NCI-H146 (cell line): ENCODE data around the gene AURKA.

Source experiments
- DNase-seq: peaks from one replicate; lab custom pipeline; 2025; lab: John Stamatoyannopoulos, UW

Gene AURKA

GRCh38 chr20:56392132-56392880 lies at the start of gene AURKA, which contains the start of gene CSTF1:
Gene AURKA, minus strand, starts transcription at chr20:56392215. Its CDS starts 4,018 bp downstream, at chr20:56388197.
Gene CSTF1, plus strand, starts transcription at chr20:56392645. Its CDS starts 2,908 bp downstream, at chr20:56395553.
- peak; percentile 100 for DNase-seq

DNA sequence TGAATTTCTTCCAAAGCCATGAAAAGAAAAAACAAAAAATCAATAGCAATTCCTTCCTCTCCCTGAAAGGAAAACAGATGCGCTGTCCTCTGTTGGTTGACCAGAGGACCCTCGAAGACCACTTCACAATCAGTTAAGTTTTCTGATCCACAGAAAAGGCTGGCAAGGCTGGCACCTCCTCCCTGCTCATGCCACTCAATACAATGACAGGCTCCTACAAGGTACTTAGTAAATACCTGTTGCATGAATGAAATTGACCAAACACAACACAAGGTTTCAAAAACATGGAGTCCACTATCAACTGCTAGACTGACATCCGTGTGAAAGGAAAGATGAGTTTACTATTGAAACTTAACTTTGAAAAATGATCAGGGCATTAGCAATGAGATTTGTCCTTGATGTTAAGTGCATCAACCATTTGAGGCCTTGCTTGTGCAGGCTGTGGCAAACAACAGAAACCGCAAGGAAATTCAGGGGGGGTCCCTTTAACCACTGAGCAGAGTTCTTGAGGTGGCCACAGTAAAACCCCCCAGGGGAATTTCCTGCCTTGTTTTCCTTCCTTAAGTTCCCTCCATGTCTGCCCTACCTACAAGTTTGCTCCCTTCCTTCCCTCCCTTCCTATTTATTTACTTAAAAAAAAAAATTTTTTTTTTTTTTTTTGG lies 48.5 kb upstream of the AURKA start:
- DNase-seq: no peak

DNA sequence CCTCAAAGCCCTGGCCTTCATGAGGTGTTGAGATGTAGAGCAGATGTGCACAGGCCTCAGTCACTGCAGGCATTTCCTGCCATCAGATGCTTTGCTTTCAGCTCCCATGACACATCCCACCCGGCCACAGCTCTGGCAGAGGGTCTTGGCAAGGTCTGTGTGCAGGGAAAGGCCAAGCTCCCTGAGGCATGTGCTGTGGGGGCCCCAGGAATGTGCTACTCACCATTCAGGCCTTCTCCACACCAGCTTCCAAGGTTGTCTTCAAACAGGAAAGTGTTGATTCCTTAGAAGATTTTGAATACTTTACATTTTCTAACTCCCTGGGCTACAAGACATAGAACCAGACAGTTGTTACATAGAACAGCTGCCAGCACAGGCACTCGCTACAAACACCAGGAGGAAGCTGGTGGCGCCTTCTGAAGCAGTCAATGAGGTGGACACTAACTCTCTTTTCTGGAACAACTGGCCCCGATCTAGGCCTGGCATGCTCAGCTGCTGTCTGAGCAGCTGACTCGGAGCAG lies 47.8 kb upstream of the AURKA start:
- DNase-seq: no peak

DNA sequence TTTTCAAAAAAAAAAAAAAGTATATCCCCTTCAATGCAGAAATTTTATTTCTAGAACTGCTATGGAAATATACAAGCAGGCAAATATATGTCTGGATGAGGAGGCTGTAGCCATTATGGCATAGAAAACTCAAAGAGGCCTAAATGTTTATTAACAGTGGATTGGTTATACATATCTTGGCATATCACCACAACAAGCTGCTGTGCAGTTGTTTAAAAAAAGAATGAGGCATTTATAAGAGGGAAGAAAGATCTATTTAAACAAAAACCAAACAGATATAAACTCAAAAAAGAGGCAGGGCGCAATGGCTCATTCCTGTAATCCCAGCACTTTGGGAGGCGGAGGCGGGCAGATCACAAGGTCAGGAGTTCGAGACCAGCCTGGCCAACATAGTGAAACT lies 46.3 kb upstream of the AURKA start:
- no peak for DNase-seq

- DNase-seq: no peak
These were observed 45.4 kb upstream of the AURKA start for GRCh38 chr20:56437196-56437960.

GRCh38 chr20:56433880-56434255 lies 41.9 kb upstream of the AURKA start:
- DNase-seq: no peak

- DNase-seq: no peak
These were observed 41.3 kb upstream of the AURKA start for GRCh38 chr20:56433221-56433879.

DNA sequence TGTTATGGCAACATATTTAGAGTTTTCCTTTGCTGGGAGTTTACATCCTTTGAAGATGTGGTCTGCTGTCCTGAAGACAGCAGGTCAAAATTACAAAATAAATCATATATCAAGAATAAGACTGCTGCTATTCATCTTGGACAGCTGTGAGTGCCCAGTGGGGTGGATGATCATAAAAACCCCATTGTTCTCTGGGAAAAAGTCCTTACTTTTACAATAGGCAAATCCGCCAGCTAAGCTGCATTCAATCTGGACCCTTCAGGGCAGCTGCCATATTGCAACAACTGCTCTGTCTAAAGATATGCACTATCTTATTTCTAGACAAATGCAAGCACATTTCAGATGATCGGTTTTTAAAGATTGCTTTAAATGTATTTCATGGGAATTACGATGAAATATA lies 39.5 kb upstream of the AURKA start:
- no peak for DNase-seq

DNA sequence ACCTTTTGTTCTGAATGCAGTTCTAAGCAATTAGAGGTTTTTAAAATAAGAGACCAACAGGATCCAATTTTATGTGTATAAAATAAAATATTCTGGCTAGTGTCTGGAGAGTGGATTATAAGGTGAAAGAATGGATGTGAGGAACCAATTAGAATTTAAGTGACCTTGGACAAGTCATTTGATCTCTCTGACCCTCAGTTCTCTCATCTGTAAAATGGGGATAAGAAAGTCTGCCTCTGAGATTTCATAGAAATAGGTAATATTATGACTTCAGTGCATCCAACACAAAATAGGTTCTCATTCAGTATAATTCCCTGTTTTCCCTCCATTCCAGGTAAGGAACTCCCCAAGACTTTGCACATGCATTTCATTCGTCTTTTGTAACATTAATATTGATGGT lies 38.9 kb upstream of the AURKA start:
- no peak for DNase-seq

GRCh38 chr20:56430461-56430860 lies 38.4 kb upstream of the AURKA start:
- DNase-seq: no peak

- no peak for DNase-seq
These were observed 37.9 kb upstream of the AURKA start for GRCh38 chr20:56429941-56430340.

DNA sequence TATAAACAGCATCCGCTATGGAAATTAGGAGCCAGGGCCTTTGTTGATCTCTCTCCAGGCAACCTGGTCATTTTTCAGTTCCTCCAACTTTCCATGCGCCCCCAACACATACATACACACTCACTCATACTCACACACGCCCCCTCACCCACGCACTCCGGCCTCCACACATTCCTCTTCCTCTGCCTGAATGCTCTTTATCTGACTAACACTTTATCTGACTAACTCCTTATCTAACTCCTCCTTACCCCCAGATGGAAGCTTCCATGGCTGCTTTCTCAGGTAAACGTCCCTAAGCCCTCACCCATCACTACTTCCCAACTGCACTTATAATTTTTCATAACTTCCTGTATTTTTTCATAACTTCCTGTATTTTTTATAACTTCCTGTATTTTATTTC lies 37.5 kb upstream of the AURKA start:
- DNase-seq: no peak

DNA sequence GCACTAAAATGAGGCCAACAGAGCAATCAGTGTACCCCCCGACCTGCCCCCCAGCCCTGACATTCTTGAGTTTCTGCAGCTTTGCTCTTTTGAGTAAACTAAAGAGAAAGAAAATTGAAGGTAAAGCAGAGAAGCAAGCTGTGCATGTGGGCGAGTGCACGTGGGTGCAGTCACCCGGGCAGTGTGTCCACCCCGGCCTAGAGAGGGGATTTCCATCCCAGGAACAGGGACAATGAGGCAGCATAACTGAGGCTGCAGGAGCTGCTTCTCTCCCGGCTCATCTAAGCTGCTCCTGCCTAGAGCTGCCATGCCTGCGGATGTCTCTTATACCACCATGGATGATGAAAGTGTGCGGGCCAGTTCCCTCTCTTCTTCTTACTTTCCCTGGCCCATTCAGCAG lies 36.9 kb upstream of the AURKA start:
- no peak for DNase-seq

GRCh38 chr20:56428410-56428809 lies 36.4 kb upstream of the AURKA start:
- DNase-seq: no peak

DNA sequence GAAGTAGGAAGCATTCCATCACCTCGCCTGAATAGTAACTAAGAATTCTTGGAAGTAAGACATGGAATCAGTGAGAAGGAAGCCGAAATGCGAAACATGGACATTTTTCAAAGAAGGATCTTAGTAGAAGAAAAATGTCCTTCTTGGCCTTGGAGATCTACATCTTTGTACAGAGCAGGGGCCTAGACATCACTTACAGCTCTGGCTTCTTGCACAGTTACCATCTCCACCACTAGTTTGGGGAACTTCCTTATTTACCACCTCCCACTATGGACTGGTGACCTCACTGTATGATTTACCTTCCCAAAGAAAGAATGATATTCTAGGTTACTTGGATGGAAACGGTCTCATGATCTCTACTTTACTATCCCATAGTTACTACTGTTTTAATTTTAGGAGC lies 35.8 kb upstream of the AURKA start:
- no peak for DNase-seq

DNA sequence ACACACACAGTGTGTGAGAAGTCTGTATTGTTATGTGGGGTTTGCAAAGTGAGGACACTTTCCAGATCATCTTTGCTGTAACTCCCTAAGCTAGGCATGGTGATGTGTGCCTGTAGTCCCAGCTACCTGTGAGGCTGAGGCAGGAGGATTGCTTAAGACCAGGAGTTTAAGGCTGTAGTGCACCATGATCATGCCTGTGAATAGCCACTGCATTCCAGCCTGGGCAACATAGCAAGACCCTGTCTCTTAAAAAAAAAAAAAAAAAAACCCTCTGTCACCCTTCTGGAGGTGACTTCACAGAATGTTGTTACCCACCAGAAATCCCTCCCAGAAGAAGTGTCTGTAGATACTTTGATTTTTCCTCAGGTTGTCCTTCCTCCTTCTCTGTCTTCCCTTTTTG lies 34.9 kb upstream of the AURKA start:
- DNase-seq: no peak

GRCh38 chr20:56426026-56426425 lies 34.0 kb upstream of the AURKA start:
- no peak for DNase-seq

DNA sequence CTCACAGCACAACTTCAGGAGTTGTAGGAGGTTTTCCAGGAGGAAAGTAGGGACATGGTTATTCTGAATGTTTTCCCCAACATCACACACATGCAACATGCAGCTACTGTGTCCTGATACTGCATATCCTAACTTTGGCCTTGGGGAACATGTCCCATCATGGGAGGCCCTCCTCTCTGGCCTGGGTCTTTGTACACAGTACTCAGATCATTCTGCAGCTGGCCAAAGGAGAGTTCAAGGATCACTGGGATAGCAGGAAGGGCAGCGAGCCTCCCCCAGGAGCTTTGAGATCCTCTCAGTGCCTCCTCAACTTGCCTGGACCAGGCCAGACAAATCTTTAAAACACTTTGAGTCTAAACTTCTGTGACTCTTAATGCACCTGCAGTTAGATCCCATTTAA lies 32.9 kb upstream of the AURKA start:
- DNase-seq: no peak

DNA sequence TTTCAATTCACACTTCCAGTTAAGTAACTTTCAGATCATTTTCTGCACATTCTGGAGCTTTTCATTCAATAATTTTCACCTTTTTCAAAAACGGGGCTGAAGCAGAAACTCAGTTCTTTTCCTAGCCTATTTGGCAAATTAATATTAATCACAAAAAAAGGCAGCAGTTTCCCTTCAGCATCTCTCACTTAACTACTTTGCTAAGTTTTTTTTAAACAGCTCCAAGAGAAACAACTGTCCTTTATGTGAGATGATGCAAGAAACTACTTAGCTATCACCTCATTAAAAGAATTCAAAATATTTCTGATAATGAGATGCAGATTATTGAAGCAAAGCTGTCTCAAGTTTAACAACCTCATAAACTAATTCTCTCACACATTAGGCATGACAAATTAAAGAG lies 31.9 kb upstream of the AURKA start:
- no peak for DNase-seq

DNA sequence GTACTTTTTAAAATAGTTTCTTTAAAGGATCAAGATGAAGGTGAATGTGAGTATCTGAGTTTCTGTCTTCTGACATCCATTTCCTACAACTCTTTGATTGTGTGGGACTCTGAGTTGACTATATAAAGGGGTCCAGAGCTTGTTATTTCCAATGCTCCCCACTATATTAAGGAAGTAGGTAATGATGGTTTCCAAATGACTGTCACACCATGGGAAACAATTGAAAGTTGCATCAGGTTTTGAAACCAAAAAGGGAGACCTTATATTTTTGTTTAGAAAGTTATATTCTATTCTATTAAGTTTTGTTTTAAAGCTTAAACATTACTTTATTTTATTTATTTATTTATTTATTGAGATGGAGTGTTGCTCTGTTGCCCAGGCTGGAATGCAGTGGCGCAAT lies 31.2 kb upstream of the AURKA start:
- DNase-seq: no peak

GRCh38 chr20:56422824-56423189 lies 30.8 kb upstream of the AURKA start:
- no peak for DNase-seq

DNA sequence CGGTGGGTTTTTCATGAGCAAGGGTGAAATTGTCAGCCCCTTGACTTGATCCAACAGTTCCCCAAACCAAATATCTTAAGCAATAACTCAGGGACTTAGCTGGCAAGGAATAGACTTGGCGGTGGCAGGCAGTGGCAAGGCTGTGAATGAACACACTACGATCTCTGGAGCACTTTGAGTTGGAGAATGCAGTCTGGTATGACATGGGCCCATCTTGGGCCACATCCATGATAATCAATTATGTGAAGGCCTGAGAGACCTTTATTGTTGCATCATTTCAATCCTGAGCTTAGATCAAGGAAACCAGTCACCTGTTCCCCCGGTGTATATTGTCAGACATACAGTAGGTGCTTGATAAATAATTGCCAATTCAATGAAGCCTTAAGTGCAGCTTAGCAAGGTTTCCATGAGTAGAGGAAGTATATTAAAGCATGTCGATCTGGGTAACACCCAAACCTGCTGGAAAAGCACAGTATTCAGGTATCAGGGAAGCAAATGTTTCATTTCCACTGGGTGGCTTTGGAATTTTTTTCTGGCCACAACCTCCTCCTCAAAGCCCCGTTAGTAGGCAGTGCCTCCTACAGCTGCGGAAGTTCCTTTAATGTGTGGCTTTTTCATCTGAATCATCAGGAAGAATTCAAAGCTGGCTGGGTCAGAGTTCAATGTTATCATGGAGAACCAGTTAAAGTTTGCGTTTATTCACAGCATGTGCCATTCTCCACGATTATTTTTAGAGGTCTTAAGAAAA lies 30.2 kb upstream of the AURKA start:
- DNase-seq: no peak
